GM12892 (cell line): ENCODE data around the gene HHIP.
"Not testable (repeated sequence)": the region's sequence is repeated elsewhere in the genome, so short reads cannot be mapped to it uniquely, and the experiment has no call there.

Experiments used
- DNase-seq: peaks from one replicate; pipeline ENCODE4 v3.0.0; 2011; ENCODE audit not compliant: insufficient read length
- FAIRE-seq: peaks from 2 replicates; lab custom pipeline; 2011; peaks lifted over from hg19 to GRCh38; lab: Jason Lieb, UNC
- POLR2A ChIP-seq: IDR thresholded peaks from 2 replicates; pipeline ENCODE4 v1.6.1; 2011; ENCODE audit warnings: low read depth, low read length, control low read depth
- POLR2AphosphoS5 ChIP-seq: IDR thresholded peaks from 2 replicates; pipeline ENCODE4 v1.6.1; 2011; ENCODE audit warnings: low read depth, low read length, control low read depth
- TAF1 ChIP-seq: IDR thresholded peaks from 2 replicates; pipeline ENCODE4 v1.6.1; 2011; ENCODE audit warnings: low read depth, mild to moderate bottlenecking, control low read depth, low read length, borderline replicate concordance

Gene HHIP

GRCh38 chr4:144788469-144788868 is 142.5 kb downstream of the HHIP start:
- DNase-seq: no peak
- TF ChIP-seq POLR2A (no peak), TAF1 (no peak), POLR2AphosphoS5 (no peak)
- FAIRE-seq: no peak

GRCh38 chr4:144791933-144792332 is 146.0 kb downstream of the HHIP start:
- FAIRE-seq, DNase-seq: not testable (repeated sequence)
